COLO668 (cell line): Measurements from ENCODE around the gene CTCF.

Experiments used
- DNase-seq: peaks from one replicate; lab custom pipeline; 2025; ENCODE audit not compliant: unreplicated experiment; lab: John Stamatoyannopoulos, UW

Gene CTCF

GRCh38 chr16:67547423-67548264 lies 14.7 kb upstream of the CTCF start:
- DNase-seq, result peak; percentile 21

GRCh38 chr16:67548265-67549126 lies 13.8 kb upstream of the CTCF start:
- no peak for DNase-seq

GRCh38 chr16:67549240-67549639 lies 13.1 kb upstream of the CTCF start:
- no peak for DNase-seq

- no peak for DNase-seq
Measured at GRCh38 chr16:67549936-67550335, 12.4 kb upstream of the CTCF start.

- DNase-seq, result no peak
Measured at GRCh38 chr16:67551091-67551490, 11.2 kb upstream of the CTCF start.

GRCh38 chr16:67551972-67552371 lies 10.4 kb upstream of the CTCF start:
- DNase-seq, result peak; percentile 26

GRCh38 chr16:67552476-67552875 lies 9.8 kb upstream of the CTCF start:
- no peak for DNase-seq

GRCh38 chr16:67555795-67556212 lies 6.5 kb upstream of the CTCF start:
- DNase-seq, result no peak

- DNase-seq, result no peak
Measured at GRCh38 chr16:67558859-67559258, 3.5 kb upstream of the CTCF start.

- no peak for DNase-seq
Measured at GRCh38 chr16:67560827-67561342, 1.4 kb upstream of the CTCF start.

- DNase-seq, result no peak
Measured at GRCh38 chr16:67561501-67561823, 864 bp upstream of the CTCF start.

- DNase-seq, result peak; percentile 98
Measured at GRCh38 chr16:67561824-67562525, 351 bp upstream of the CTCF start.

GRCh38 chr16:67562918-67563707 lies 787 bp downstream of the CTCF start:
- DNase-seq, result peak; percentile 77

GRCh38 chr16:67563708-67564468 lies 1.6 kb downstream of the CTCF start:
- peak; percentile 24 for DNase-seq

GRCh38 chr16:67565470-67566100 lies 3.3 kb downstream of the CTCF start:
- DNase-seq, result no peak

- DNase-seq, result no peak
Measured at GRCh38 chr16:67571464-67571863, 9.1 kb downstream of the CTCF start.

- DNase-seq, result no peak
Measured at GRCh38 chr16:67571981-67572431, 9.7 kb downstream of the CTCF start.

- DNase-seq, result no peak
Measured at GRCh38 chr16:67579686-67580085, 17.4 kb downstream of the CTCF start.

- DNase-seq, result no peak
Measured at GRCh38 chr16:67580202-67580601, 17.9 kb downstream of the CTCF start.
